PC-3 (cell line): ENCODE data around the gene PLCB4.

Experiments used
- CTCF ChIP-seq: fragments of 300-600 bp; sonication (generic); conservative IDR thresholded peaks from 2 replicates; pipeline ENCODE4 v1.5.1; 2017; ENCODE audit warnings: antibody characterized with exemption, low read depth, mild to moderate bottlenecking, low read length
- EZH2phosphoT487 ChIP-seq: fragments of 300-600 bp; sonication (generic); IDR thresholded peaks from 2 replicates; pipeline ENCODE4 v1.6.1; 2018; ENCODE audit warnings: mild to moderate bottlenecking, antibody characterized with exemption, low read length, borderline replicate concordance

GRCh38 chr20:9140162-9140760, 71.4 kb downstream of the PLCB4 start:
- TF ChIP-seq CTCF, result no peak
- no peak for TF ChIP-seq EZH2phosphoT487
